Panc1 (cell line): ENCODE measurements around the gene PPM1L.

Source experiments
- POLR2AphosphoS5 ChIP-seq: IDR thresholded peaks from 2 replicates; pipeline ENCODE4 v1.6.1; 2012; ENCODE audit warnings: mild to moderate bottlenecking, low read depth, low read length, moderate library complexity
- TCF7L2 ChIP-seq: IDR thresholded peaks from 2 replicates; pipeline ENCODE4 v1.6.1; 2011; ENCODE audit warnings: mild to moderate bottlenecking, low read depth, low read length, inconsistent platforms
- TF ChIP-seq, protein P1 (sequence below): fragments of 450-650 bp; IDR thresholded peaks from 2 replicates; pipeline ENCODE4 v1.5.1; 2017; ENCODE audit warnings: mild to moderate bottlenecking
- TF ChIP-seq, protein P2 (sequence below), 2 experiments: IDR thresholded peaks; 2 replicates each; pipeline ENCODE4 v1.6.1; 2011 to 2012; ENCODE audit warnings: low read depth in 2 of 2, control low read depth in 1 of 2, low read length in 1 of 2, mild to moderate bottlenecking in 1 of 2, moderate library complexity in 1 of 2; ENCODE audit not compliant: insufficient read depth in 1 of 2

- TF ChIP-seq, protein P1, sequence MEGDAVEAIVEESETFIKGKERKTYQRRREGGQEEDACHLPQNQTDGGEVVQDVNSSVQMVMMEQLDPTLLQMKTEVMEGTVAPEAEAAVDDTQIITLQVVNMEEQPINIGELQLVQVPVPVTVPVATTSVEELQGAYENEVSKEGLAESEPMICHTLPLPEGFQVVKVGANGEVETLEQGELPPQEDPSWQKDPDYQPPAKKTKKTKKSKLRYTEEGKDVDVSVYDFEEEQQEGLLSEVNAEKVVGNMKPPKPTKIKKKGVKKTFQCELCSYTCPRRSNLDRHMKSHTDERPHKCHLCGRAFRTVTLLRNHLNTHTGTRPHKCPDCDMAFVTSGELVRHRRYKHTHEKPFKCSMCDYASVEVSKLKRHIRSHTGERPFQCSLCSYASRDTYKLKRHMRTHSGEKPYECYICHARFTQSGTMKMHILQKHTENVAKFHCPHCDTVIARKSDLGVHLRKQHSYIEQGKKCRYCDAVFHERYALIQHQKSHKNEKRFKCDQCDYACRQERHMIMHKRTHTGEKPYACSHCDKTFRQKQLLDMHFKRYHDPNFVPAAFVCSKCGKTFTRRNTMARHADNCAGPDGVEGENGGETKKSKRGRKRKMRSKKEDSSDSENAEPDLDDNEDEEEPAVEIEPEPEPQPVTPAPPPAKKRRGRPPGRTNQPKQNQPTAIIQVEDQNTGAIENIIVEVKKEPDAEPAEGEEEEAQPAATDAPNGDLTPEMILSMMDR = no peak
- TF ChIP-seq POLR2AphosphoS5 (no peak), TCF7L2 (no peak)
- TF ChIP-seq, protein P2, sequence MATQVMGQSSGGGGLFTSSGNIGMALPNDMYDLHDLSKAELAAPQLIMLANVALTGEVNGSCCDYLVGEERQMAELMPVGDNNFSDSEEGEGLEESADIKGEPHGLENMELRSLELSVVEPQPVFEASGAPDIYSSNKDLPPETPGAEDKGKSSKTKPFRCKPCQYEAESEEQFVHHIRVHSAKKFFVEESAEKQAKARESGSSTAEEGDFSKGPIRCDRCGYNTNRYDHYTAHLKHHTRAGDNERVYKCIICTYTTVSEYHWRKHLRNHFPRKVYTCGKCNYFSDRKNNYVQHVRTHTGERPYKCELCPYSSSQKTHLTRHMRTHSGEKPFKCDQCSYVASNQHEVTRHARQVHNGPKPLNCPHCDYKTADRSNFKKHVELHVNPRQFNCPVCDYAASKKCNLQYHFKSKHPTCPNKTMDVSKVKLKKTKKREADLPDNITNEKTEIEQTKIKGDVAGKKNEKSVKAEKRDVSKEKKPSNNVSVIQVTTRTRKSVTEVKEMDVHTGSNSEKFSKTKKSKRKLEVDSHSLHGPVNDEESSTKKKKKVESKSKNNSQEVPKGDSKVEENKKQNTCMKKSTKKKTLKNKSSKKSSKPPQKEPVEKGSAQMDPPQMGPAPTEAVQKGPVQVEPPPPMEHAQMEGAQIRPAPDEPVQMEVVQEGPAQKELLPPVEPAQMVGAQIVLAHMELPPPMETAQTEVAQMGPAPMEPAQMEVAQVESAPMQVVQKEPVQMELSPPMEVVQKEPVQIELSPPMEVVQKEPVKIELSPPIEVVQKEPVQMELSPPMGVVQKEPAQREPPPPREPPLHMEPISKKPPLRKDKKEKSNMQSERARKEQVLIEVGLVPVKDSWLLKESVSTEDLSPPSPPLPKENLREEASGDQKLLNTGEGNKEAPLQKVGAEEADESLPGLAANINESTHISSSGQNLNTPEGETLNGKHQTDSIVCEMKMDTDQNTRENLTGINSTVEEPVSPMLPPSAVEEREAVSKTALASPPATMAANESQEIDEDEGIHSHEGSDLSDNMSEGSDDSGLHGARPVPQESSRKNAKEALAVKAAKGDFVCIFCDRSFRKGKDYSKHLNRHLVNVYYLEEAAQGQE (IDR thresholded peaks at IDR 0.05; ENCODE audit: insufficient read depth in 1 of 2, low read depth in 2 of 2, low read length in 1 of 2) = no peak
These were observed 7.0 kb downstream of the PPM1L start for GRCh38 chr3:160763073-160763472.
